Fibroblast of mammary gland (primary cell): ENCODE measurements around the gene TECPR2.

Source experiments
- DNase-seq: peaks from one replicate; pipeline ENCODE4 v3.0.0-alpha.2; 2010; ENCODE audit warnings: low read depth
- H3K4me3 ChIP-seq: 2 replicates; pipeline ENCODE4 v1.5.1; 2011; ENCODE audit warnings: low read depth, mild to moderate bottlenecking, low read length, moderate library complexity; ENCODE audit not compliant: control insufficient read depth
- CTCF ChIP-seq: conservative IDR thresholded peaks from 2 replicates; pipeline ENCODE4 v1.5.1; 2011; ENCODE audit warnings: low read depth, low read length, inconsistent platforms; ENCODE audit not compliant: control insufficient read depth, insufficient read depth

The TECPR2 gene

GRCh38 chr14:102440392-102440791 is 77.7 kb downstream of the TECPR2 start:
- no peak for DNase-seq
- TF ChIP-seq CTCF = no peak
- H3K4me3 ChIP-seq = no peak overlapping the region

GRCh38 chr14:102442241-102443211 is 79.8 kb downstream of the TECPR2 start:
- no peak overlapping the region for H3K4me3 ChIP-seq

GRCh38 chr14:102445066-102445465 is 82.3 kb downstream of the TECPR2 start:
- no peak overlapping the region for H3K4me3 ChIP-seq
- no peak for DNase-seq
- TF ChIP-seq CTCF = no peak

More at GRCh38 chr14:102442241-102443211, 79.8 kb downstream of the TECPR2 start:
- no peak for TF ChIP-seq CTCF
- peak; percentile 45 for DNase-seq

- no peak for TF ChIP-seq CTCF
- no peak overlapping the region for H3K4me3 ChIP-seq
- no peak for DNase-seq
Measured at GRCh38 chr14:102445641-102446040, 82.9 kb downstream of the TECPR2 start.

GRCh38 chr14:102450206-102451063 is 87.7 kb downstream of the TECPR2 start:
- TF ChIP-seq CTCF = no peak
- no peak overlapping the region for H3K4me3 ChIP-seq
- no peak for DNase-seq

GRCh38 chr14:102451064-102451352 is 88.3 kb downstream of the TECPR2 start:
- DNase-seq = no peak
- H3K4me3 ChIP-seq = no peak overlapping the region
- no peak for TF ChIP-seq CTCF
